Central memory CD8-positive, alpha-beta T cell (primary cell): ENCODE data around the gene TBL2.
"Not testable (repeated sequence)": the region's sequence is repeated elsewhere in the genome, so short reads cannot be mapped to it uniquely, and the experiment has no call there.

Experiments used
- ATAC-seq: fragments of 150-1000 bp; cut with Tn5 transposase; replicated peaks from 2 replicates; pipeline ENCODE4 v1.10.0; 2022; ENCODE audit warnings: mild to moderate bottlenecking, moderate FRiP score, moderate number of reproducible peaks; ENCODE audit not compliant: poor library complexity, severe bottlenecking; ENCODE audit errors: extremely low read depth
- DNase-seq, 2 donors: peaks; one replicate each; pipeline ENCODE4 v3.0.0; 2021; ENCODE audit warnings: low spot score in 2 of 2
- H3K27ac Mint-ChIP-seq: one replicate; pipeline ENCODE4 v1.8.0; 2022; ENCODE audit warnings: low read depth, mild to moderate bottlenecking, moderate library complexity, mixed read lengths
- H3K27me3 Mint-ChIP-seq: one replicate; pipeline ENCODE4 v1.8.0; 2022; ENCODE audit warnings: mixed read lengths
- H3K36me3 Mint-ChIP-seq: one replicate; pipeline ENCODE4 v1.8.0; 2022; ENCODE audit warnings: mild to moderate bottlenecking, moderate library complexity, mixed read lengths; ENCODE audit not compliant: insufficient read depth
- H3K4me1 Mint-ChIP-seq: one replicate; pipeline ENCODE4 v1.8.0; 2022; ENCODE audit warnings: mixed read lengths
- H3K4me3 Mint-ChIP-seq: one replicate; pipeline ENCODE4 v1.8.0; 2022; ENCODE audit warnings: mild to moderate bottlenecking, moderate library complexity, mixed read lengths
- H3K9me3 Mint-ChIP-seq: one replicate; pipeline ENCODE4 v1.8.0; 2022; ENCODE audit warnings: mixed read lengths

The TBL2 gene

GRCh38 chr7:73599151-73599882, 20.9 kb upstream of the TBL2 start:
- no peak overlapping the region for H3K4me3 Mint-ChIP-seq
- no peaks in the 10 kb centered on the region for H3K9me3 Mint-ChIP-seq
- no peaks in the 10 kb centered on the region for H3K4me1 Mint-ChIP-seq
- ATAC-seq (no peak), DNase-seq (no peak)
- peaks cover 2% of the 10 kb centered on the region for H3K36me3 Mint-ChIP-seq
- no peak overlapping the region for H3K27ac Mint-ChIP-seq
- H3K27me3 Mint-ChIP-seq, result peaks cover 34% of the 10 kb centered on the region

GRCh38 chr7:73597978-73598782, 19.8 kb upstream of the TBL2 start:
- Mint-ChIP-seq H3K4me3 (no peak overlapping the region), H3K36me3 (peaks cover 2% of the 10 kb centered on the region), H3K4me1 (no peaks in the 10 kb centered on the region), H3K27ac (no peak overlapping the region), H3K9me3 (no peaks in the 10 kb centered on the region), H3K27me3 (peaks cover 28% of the 10 kb centered on the region)
- no peak for ATAC-seq
- no peak for DNase-seq

GRCh38 chr7:73596191-73597065, 18.0 kb upstream of the TBL2 start:
- no peak overlapping the region for H3K4me3 Mint-ChIP-seq
- H3K27ac Mint-ChIP-seq, result no peak overlapping the region
- no peak for DNase-seq
- no peak for ATAC-seq
- no peaks in the 10 kb centered on the region for H3K36me3 Mint-ChIP-seq
- peaks cover 24% of the 10 kb centered on the region for H3K27me3 Mint-ChIP-seq
- H3K4me1 Mint-ChIP-seq, result no peaks in the 10 kb centered on the region
- no peaks in the 10 kb centered on the region for H3K9me3 Mint-ChIP-seq

GRCh38 chr7:73595358-73595757, 17.0 kb upstream of the TBL2 start:
- Mint-ChIP-seq H3K4me1 (no peaks in the 10 kb centered on the region), H3K27ac (no peak overlapping the region), H3K27me3 (peaks cover 24% of the 10 kb centered on the region), H3K9me3 (no peaks in the 10 kb centered on the region), H3K4me3 (no peak overlapping the region), H3K36me3 (no peaks in the 10 kb centered on the region)
- ATAC-seq (no peak), DNase-seq (no peak)

GRCh38 chr7:73593207-73594045, 15.0 kb upstream of the TBL2 start:
- DNase-seq (no peak), ATAC-seq (no peak)
- Mint-ChIP-seq H3K4me3 (no peak overlapping the region), H3K27ac (no peak overlapping the region), H3K27me3 (peaks cover 10% of the 10 kb centered on the region), H3K9me3 (no peaks in the 10 kb centered on the region), H3K4me1 (no peaks in the 10 kb centered on the region), H3K36me3 (no peaks in the 10 kb centered on the region)

GRCh38 chr7:73586911-73587310, 8.5 kb upstream of the TBL2 start:
- Mint-ChIP-seq H3K9me3 (no peaks in the 10 kb centered on the region), H3K36me3 (peaks cover 2% of the 10 kb centered on the region), H3K4me1 (no peaks in the 10 kb centered on the region), H3K27ac (peak overlapping the region; percentile 3), H3K4me3 (no peak overlapping the region), H3K27me3 (no peaks in the 10 kb centered on the region)
- ATAC-seq (no peak), DNase-seq (no peak)

- H3K36me3 Mint-ChIP-seq, result peaks cover 2% of the 10 kb centered on the region
- ATAC-seq (no peak), DNase-seq (no peak)
- no peaks in the 10 kb centered on the region for H3K4me1 Mint-ChIP-seq
- no peak overlapping the region for H3K4me3 Mint-ChIP-seq
- H3K27me3 Mint-ChIP-seq, result no peaks in the 10 kb centered on the region
- no peaks in the 10 kb centered on the region for H3K9me3 Mint-ChIP-seq
- no peak overlapping the region for H3K27ac Mint-ChIP-seq
Measured at GRCh38 chr7:73585196-73585595, 6.8 kb upstream of the TBL2 start.

GRCh38 chr7:73582664-73583202, 4.4 kb upstream of the TBL2 start:
- DNase-seq, result no peak
- H3K4me1 Mint-ChIP-seq, result peaks cover 15% of the 10 kb centered on the region
- no peaks in the 10 kb centered on the region for H3K9me3 Mint-ChIP-seq
- H3K27ac Mint-ChIP-seq, result no peak overlapping the region
- peaks cover 8% of the 10 kb centered on the region for H3K36me3 Mint-ChIP-seq
- no peak for ATAC-seq
- no peak overlapping the region for H3K4me3 Mint-ChIP-seq
- no peaks in the 10 kb centered on the region for H3K27me3 Mint-ChIP-seq

GRCh38 chr7:73581006-73581405, 2.6 kb upstream of the TBL2 start:
- H3K27ac Mint-ChIP-seq, DNase-seq, ATAC-seq, H3K9me3 Mint-ChIP-seq, H3K4me3 Mint-ChIP-seq, H3K27me3 Mint-ChIP-seq: not testable (repeated sequence)
- peaks cover 12% of the 10 kb centered on the region for H3K36me3 Mint-ChIP-seq
- peaks cover 25% of the 10 kb centered on the region for H3K4me1 Mint-ChIP-seq

- no peak for ATAC-seq
- Mint-ChIP-seq H3K27ac (peak overlapping the region; percentile 99), H3K36me3 (peaks cover 19% of the 10 kb centered on the region), H3K27me3 (no peaks in the 10 kb centered on the region), H3K4me3 (peak overlapping the region; percentile 94), H3K4me1 (peaks cover 26% of the 10 kb centered on the region), H3K9me3 (no peaks in the 10 kb centered on the region)
- peak in 1 of 2 donors; percentile 20 for DNase-seq
Measured at GRCh38 chr7:73577627-73578341, 595 bp downstream of the TBL2 start.

GRCh38 chr7:73573791-73574190, 4.6 kb downstream of the TBL2 start:
- Mint-ChIP-seq H3K4me3 (no peak overlapping the region), H3K27me3 (no peaks in the 10 kb centered on the region), H3K27ac (no peak overlapping the region), H3K36me3 (peaks cover 37% of the 10 kb centered on the region), H3K9me3 (no peaks in the 10 kb centered on the region), H3K4me1 (peaks cover 27% of the 10 kb centered on the region)
- no peak for DNase-seq
- no peak for ATAC-seq
